ENCODE measurements around the gene TMA7. TPM values are rescaled to one million over a fixed set of nuclear protein-coding genes. Genes with fewer than 3 reads are reported as not detected.
A peak's percentile ranks its signal among the peaks of the same experiment; 100 is the strongest.

Gene TMA7
- total and polyA plus RNA-seq, 2 of the 13 experiments (the other 11 are each of a cell fraction or from before 2014, with no cell fraction given), result 100 to 486 TPM

- TF ChIP-seq ZSCAN29 (CRISPR knock-in tag; conservative IDR thresholded peaks at IDR 0.05) (no peak), KAT2B (IDR thresholded peaks at IDR 0.05; ENCODE audit: borderline replicate concordance, low read depth, low read length) (no peak), ZSCAN31 (CRISPR knock-in tag; IDR thresholded peaks at IDR 0.05; ENCODE audit: low read depth) (no peak), FOXA1 (IDR thresholded peaks at IDR 0.05) (no peak), FOXA1 (CRISPR knock-in tag; IDR thresholded peaks at IDR 0.05) (peak; percentile 58), ZNF547 (CRISPR knock-in tag; IDR thresholded peaks at IDR 0.05) (no peak), MTERF4 (CRISPR knock-in tag; IDR thresholded peaks at IDR 0.05) (no peak), ZNF136 (CRISPR knock-in tag; IDR thresholded peaks at IDR 0.05; ENCODE audit: low read depth) (no peak), HMGA1 (CRISPR knock-in tag; conservative IDR thresholded peaks at IDR 0.05) (no peak), ZNF234 (CRISPR knock-in tag; conservative IDR thresholded peaks at IDR 0.05) (no peak), TOPORS (CRISPR knock-in tag; IDR thresholded peaks at IDR 0.05) (no peak), ZNF331 (CRISPR knock-in tag; IDR thresholded peaks at IDR 0.05) (no peak), RFXAP (CRISPR knock-in tag; IDR thresholded peaks at IDR 0.05; ENCODE audit: borderline replicate concordance) (no peak), ZNF558 (CRISPR knock-in tag; IDR thresholded peaks at IDR 0.05; ENCODE audit: borderline replicate concordance) (no peak), ADNP (CRISPR knock-in tag; IDR thresholded peaks at IDR 0.05) (no peak), EED (CRISPR knock-in tag; IDR thresholded peaks at IDR 0.05) (no peak), FOXP4 (CRISPR knock-in tag; IDR thresholded peaks at IDR 0.05) (peak; percentile 17; the same call in 1 of the 2 replicates), KMT2A (CRISPR knock-in tag; IDR thresholded peaks at IDR 0.05) (no peak), ZFX (CRISPR knock-in tag; IDR thresholded peaks at IDR 0.05; ENCODE audit: low read depth) (no peak; the same call in 1 of the 2 replicates), GZF1 (CRISPR knock-in tag; IDR thresholded peaks at IDR 0.05) (no peak), KLF6 (CRISPR knock-in tag; IDR thresholded peaks at IDR 0.05) (no peak), HMGXB4 (CRISPR knock-in tag; IDR thresholded peaks at IDR 0.05; ENCODE audit: borderline replicate concordance in 1 of 2, low read depth in 1 of 2) (peak in 1 of 2 experiments; percentile 27; a peak in 1 of 4 replicates), CAMTA2 (CRISPR knock-in tag; IDR thresholded peaks at IDR 0.05; ENCODE audit: borderline replicate concordance) (no peak), DNMT3B (CRISPR knock-in tag; conservative IDR thresholded peaks at IDR 0.05) (no peak), PREB (CRISPR knock-in tag; IDR thresholded peaks at IDR 0.05) (no peak), MED1 (CRISPR knock-in tag; IDR thresholded peaks at IDR 0.05) (no peak)
These were observed 13.0 kb upstream of the TMA7 start (continued) for GRCh38 chr3:48426944-48427629.
